ENCODE data around the gene MYH3.

The MYH3 gene

GRCh38 chr17:10617120-10617505 is 40.0 kb downstream of the MYH3 start:
- intact Hi-C loops (cut with DNase I), result no loop called here
- DNase-seq, result no peak

DNA sequence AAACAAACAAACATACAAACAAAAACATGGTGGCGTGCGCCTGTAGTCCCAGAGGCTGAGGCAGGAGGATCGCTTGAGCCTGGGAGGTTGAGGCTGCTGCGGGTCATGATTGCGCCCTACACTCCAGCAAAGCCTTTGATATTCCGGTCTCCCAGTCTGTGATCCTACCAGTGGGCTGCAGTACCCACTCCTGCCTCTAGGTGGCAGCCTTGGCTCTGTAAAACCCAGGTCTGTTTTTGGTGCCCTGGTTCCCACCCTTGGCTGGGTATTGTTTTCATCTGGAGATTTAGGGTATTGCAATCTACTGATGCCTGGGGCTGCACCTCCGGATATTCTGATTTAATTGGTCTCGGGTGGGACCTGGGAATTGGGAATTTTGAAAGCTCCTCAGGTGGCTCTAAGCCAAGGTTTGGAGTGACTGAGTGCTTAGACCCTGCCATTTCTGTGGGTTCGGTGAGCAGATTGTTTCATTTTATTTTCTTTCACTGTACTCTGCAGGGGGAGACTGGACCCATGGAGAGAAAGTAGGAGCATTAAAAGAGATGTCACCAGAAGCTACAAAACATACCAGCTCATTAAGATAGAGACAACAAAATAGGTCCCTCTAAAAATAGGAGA is 40.5 kb downstream of the MYH3 start:
- peak; percentile 21 to 94 (median 80) for DNase-seq
- intact Hi-C loops (cut with DNase I), result no loop called here

DNA sequence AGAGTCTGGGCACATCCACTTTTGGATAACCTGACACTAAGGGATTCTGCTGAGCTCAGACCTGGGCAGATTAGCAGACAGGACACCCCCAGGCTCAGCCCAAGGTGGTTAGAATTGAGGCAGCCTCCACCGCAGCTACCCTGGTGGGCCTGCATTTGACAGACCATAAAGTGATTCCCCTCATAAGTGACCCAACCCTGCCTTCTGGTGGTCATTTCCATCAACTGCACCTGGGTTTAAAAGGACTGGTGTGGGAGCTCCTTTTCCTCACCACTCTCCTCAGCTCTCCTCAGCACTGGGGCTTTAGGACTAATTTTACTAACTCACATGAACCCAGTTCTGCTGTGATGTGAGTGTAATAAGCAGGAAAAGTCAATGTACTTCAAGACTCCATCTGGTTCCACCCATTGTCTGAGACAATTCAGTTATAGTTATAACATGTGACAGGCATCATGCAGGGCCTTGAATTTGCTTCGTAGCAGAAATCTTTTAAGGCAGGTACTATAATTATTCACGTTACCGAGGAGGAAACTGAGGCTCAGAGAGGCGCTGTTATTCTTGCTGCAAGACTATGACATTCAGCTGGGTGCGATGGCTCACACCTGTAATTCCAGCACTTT is 42.5 kb downstream of the MYH3 start:
- peak in 5 of 10 donors; percentile 26 to 63 (median 53) for DNase-seq
- intact Hi-C loops (cut with DNase I), result loop anchor here (2.0 kb wide), 1 partner anchor 886 kb away; no protein-coding TSS in a partner anchor

DNA sequence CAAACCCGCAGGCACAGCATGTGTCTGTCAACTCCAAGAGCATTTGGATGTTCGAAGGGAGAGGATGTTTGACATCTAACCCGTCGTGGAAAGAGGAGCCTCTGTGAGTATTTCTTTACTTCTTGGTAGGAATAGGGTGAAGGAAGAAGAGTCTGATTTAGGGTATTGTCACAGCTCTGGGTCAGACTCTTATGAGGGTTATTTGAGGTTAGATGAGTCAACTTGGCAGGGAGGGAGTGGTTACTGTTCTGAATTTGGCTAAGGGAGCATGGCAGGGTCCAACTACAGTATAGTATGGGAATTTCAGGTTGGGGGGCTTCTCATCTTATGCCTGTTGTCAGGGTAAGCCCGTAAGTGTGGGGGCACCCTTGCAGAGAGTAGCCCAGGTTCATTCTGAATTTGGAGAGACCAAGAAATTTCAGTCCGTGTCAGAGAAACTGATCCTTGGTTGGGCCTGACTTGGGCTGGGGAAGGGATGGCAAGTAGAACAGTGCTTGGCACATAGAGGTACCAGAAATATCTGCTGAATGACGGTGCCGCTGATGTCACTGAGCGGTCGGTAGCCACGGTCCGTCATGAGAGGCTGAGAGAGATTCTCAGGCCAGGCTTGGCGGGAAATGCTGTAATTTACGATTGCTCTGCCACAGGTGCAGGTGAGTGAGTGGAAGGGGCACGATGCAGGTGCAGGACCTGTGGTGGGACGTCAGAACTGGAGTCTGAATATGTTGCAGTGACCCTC is 43.2 kb downstream of the MYH3 start:
- intact Hi-C loops (cut with DNase I), result loop anchor here (2.0 kb wide), 1 partner anchor 885 kb away; no protein-coding TSS in a partner anchor
- no peak for DNase-seq

- no peak for DNase-seq
- intact Hi-C loops (cut with DNase I), result no loop called here
Observed at GRCh38 chr17:10612957-10613744, 44.0 kb downstream of the MYH3 start.

DNA sequence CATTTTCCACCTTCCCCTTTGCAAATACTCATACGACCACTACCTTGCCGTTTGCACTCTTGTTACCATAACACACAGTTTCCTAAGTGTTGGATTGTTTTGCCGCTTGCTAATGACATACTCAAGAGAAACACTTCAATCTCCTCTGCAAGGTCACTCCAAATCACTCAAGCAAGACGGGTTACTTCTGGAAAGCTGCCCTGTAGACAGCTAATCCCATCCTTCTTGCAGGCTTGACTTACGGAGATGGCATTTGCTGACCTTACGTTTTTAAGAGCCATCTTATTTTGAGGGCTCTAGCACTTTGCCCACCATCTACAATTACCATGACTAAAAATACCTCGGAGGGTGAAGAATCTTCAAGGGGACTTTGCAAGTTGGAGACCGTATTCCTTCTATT is 46.2 kb downstream of the MYH3 start:
- intact Hi-C loops (cut with DNase I), result no loop called here
- no peak for DNase-seq

- DNase-seq, result no peak
- intact Hi-C loops (cut with DNase I), result no loop called here
Observed at GRCh38 chr17:10608244-10608643, 48.9 kb downstream of the MYH3 start.

GRCh38 chr17:10606110-10606509 is 51.0 kb downstream of the MYH3 start:
- DNase-seq, result no peak
- intact Hi-C loops (cut with DNase I), result no loop called here

DNA sequence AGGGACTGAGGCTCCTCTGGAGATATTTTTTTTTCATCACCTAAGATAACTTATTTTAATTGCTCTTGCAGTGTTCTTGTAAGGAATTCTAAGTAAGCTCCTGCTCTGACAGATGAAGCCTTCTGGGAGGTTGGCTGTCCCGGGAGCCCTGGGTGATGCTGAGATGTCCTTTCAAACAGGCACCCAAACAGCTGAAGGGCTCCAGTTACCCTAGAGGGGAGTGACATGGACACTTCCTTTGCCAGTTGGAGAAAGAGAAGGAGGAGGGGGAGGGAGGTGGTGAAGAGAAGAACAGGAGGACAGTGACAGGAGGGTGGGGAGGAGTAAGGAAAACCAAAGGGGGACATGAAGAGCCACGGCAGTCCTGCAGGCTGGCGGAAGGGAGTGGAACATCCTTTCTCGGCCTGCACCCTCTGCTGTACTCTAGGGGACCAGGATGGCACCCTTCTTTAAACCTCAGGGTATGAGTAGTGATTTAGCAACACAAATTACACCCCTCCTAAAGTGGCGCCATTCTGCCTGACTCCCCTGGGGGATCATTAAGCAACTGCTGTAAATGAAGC is 51.8 kb downstream of the MYH3 start:
- intact Hi-C loops (cut with DNase I), result no loop called here
- no peak for DNase-seq

DNA sequence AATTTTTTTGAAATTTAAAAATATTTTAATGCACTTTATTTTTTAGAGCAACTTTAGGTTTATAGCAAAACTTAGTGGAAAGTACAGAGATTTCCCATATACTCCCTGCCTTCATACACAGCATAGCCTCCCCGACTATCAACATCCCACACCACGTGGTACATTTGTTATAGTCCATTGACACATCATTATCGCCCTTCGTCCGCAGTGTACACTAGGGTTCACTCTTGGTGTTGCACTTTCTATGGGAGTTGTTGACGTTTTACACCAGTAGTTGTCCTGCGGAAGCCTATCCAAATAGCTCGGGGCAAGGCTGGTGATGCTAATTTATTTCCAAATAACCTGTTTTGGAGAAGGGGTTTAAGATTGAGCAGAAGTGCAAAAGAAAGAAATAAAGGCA is 52.6 kb downstream of the MYH3 start:
- no peak for DNase-seq
- intact Hi-C loops (cut with DNase I), result no loop called here

DNA sequence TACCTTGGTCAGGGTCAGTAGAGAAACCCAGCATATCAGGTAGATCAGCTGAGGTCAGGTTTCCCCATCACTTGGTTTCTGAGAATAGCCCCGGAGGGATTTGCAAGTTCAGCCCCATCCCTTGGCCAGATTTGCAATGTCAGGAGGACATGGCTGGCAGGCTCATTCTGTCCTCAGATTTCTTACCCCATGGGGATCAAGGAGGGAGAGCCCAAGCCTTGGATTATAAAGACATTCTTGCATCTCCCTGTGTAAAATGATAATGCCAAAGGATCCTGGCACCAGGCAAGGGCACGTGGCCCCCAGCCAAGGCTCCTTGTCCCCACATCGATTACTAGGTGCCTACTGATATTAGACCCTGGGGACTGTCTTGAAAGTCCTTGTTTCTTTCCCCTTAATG is 53.2 kb downstream of the MYH3 start:
- intact Hi-C loops (cut with DNase I), result no loop called here
- DNase-seq, result no peak

DNA sequence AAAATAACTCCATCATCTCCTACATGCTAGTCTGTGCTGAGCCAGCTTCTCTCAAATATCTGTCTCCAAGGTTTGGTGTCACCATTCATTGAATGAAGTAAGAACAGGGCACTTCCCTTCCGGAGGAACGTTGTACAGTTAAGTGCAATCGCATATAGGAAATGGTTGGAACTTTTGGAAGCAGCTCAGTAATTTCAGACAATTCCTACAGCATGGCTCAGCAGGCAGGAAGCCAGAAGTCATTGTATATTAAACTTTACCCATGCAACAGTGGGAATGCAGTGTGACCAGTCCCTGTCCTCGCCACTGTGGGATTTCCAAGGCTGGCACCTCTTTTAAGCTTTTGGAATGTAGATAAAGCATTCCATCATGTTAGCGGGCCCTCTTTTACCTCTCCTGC is 56.5 kb downstream of the MYH3 start:
- intact Hi-C loops (cut with DNase I), result no loop called here
- no peak for DNase-seq

GRCh38 chr17:10598621-10599020 is 58.5 kb downstream of the MYH3 start:
- no peak for DNase-seq
- intact Hi-C loops (cut with DNase I), result no loop called here

- no peak for DNase-seq
- intact Hi-C loops (cut with DNase I), result no loop called here
Observed at GRCh38 chr17:10589553-10590145, 67.5 kb downstream of the MYH3 start.

GRCh38 chr17:10585529-10585928 is 71.6 kb downstream of the MYH3 start:
- no peak for DNase-seq
- intact Hi-C loops (cut with DNase I), result no loop called here

GRCh38 chr17:10583834-10584233 is 73.3 kb downstream of the MYH3 start:
- intact Hi-C loops (cut with DNase I), result no loop called here
- no peak for DNase-seq

DNA sequence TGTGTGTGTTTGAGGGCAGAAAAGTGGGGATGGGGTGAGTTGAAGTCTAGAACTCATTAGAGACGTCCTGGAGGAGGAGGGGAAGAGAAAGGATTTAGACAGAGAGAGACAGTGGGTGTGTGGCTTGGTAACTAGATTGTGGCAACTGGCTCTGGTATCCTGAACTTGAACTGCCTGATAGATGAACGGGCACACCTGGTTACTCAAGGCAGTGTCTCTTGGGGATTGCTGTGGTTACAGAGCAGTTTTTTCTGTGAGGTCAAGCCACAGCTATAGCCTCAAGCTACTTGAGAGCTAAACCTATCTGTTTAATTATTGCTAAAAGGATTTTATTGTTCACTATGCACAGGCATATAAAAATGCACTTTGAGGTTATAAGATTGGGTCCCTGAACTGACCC is 77.8 kb downstream of the MYH3 start:
- intact Hi-C loops (cut with DNase I), result no loop called here
- DNase-seq, result no peak

Measured in posterior cingulate gyrus (tissue), 11 donors.